Non-pigmented ciliary epithelial cell (primary cell): ENCODE results near the gene DUS1L.

Experiments
- DNase-seq: peaks from one replicate; pipeline ENCODE4 v3.0.0-alpha.2; 2010; ENCODE audit warnings: low read depth

DUS1L gene

DNA sequence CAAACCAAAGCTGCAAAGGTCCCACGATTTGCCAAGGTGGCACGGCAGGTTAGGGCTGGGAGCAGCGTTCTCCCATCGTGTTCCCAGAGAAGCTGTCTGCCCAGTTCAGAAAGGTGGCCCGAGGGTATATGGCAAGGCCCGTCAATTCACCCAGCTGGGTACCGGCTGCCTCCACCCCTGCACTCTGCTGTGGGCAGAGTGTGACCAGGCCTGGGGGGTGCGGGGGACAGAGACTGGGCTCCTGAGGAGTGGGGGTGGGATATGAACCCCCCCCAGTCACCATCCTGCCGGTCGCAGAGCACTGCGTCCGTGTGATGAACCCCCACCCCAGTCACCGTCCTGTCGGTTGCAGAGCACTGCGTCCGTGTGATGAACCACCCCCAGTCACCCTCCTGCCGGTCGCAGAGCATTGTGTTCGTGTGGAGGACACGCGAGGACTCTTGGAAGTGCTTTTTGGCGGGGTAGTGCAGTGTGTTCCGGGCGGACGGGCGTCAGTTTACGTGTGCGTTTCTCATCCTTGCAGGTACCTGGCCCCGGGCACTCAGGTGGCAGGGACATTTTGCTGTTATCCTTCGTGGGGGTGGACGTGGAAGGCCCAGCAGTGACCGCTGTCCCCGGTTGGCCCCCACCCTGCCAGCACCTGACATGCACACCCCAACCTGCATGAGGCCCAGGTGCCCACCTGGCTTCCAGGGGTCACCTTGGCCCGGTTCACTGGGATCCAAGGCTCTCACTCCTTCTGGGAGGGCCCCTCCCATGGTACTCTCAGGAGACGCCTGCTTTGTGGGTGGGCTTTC, 35.1 kb upstream of the DUS1L start:
- DNase-seq, result no peak

DNA sequence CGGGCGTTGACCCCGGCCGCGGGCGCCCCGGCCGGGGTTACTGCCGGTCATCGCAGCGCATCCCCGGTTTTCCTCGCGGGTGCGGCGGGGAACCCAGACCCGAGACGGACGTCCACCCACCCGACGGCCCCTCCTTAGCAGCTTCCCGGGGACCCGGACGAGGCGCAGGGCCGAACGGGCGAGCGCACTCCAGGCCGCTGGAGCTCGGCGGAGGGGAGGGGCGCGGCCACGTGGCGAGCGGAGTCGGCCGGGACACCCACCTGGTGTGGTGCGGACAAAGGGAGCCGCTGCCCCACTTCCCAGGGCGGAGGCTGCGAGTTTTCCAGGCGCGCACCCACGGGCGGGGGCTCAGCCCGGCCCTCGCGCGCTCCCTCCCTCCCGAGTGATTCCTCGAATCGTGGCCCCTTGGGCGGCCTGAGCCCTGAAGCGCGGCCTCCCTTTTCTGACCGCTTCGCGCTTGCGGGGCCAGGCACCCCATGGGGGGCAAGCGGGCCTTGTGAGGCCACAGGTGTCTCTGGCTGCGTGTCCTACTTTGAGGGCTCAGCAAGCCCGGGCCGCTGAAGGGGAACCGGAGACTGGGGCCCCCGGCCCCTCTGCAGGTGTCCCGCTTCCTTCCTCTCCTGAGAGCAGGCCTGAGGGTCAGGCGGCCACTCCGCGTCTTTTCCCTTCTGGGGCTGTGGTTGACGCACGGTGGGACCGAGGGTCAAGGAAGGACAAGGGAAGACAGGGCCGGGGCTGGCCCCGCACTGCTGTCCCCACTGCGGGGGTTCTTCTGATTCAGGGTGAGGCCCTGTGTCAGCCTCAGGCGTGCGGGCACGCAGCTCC, 33.5 kb upstream of the DUS1L start:
- DNase-seq, result no peak

DNA sequence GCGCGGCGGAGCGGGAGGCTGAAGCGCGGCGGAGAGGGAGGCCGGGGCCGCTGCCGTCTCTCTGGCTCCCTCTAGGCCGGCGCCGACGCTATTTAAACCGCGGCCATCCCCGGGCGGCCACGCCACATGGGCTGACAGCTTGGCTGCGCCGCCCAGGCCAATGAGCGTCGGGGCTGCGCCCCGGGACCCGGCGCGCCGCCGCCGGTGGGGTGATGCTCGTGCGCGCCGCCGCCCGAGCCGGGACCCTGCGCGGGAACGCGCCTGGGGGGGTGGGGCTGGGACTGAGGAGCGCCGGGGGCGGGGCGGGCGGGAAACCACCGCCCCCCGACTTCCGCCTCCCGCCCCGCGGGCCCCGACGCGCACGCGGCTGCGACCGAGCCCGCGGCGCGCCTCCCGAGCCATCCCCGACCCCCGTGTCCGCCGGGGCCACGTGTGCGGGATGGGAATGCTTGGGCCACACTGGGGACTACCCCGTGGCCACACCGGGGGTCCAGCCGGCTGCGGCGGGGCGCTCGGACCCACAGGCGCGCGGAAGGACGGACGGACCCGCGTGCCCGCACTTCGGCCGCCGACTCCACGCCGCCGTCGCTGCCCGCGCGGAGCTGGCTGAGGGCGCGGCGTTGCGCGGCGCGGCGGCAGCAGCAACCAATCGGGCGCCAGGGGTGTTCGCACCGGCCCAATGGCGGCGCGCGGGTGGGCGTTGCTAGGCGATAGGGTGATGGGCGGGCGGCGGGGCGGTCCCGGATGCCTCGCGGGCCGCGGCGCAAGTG, 32.8 kb upstream of the DUS1L start, which contains the start of gene FASN:
Gene FASN (minus strand): TSS at position 68 of the 770 bp plus-strand sequence. CDS start 1,791 bp downstream, outside the sequence.
- DNase-seq, result peak; percentile 53

DNA sequence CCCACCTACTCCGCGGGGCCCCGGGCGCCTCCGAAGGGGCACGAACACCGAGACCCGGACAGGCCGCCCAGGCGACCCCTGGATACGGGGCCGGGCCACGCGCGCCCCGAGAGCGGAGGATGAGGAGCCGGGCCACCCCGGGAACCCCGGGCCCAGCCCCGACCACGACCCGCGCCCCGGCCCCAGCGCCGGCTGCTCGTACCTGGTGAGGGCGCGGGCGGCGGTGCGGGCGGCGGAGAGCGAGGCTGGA, 32.2 kb upstream of the DUS1L start:
- no peak for DNase-seq

DNA sequence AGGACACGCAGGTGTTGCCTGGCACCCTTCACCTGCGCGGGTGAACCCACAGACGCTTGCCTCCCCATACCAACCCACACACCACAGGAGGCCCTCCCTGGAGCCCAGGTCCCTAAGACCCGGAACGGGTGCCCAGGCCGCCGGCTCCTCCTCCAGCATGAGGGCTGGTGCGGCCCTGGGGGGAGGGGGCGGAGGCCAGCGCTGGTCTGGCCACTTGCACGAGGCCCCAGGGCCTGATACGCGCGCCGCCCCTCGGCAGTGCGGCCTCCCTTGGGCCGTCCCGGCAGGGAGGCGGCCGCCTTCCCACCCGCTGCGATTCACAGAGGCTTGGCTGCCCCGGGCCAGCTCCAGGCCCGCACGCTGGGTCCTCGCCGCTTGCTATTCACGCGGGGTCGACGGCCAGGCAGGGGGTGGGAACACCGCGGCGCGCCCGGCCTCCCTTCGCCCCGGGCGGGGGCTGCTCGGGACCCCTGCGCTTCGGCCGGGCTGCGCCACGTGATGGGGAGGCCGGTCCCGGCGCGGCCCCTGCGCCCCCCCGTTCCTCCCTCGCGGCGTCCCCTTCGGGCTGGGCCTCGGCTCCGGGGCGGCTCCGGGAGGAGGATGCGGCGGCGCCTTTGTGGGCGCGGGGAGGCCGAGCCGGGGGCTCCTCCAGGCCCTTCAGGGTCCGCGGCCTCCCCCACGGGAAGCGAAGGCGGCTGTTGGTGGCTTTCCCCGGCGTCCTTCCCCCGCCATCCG, 31.7 kb upstream of the DUS1L start:
- DNase-seq, result no peak

DNA sequence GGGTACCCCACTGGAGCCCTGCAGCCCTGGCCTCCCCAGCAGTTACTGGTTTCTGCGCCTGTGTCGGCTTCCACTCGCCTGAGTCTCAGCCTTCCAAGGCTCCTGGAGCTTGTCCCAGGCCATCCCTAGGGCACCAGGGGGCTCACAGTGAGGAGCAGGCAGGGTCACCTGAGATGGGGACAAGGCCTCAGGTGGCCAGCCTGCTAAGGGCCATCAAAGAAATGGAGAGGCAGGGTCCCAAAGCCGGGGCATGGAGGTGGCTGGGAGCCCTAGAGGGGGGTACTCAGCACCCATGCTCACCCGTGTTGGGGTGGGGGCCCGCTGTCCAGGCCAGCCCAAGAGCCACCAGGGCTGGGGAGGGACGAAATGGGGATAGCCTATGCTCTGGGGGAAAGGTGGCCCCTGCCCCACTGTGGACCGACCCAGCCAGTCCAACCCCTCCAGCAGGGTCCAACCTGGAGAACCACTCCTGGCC, 31.1 kb upstream of the DUS1L start:
- DNase-seq, result no peak

DNA sequence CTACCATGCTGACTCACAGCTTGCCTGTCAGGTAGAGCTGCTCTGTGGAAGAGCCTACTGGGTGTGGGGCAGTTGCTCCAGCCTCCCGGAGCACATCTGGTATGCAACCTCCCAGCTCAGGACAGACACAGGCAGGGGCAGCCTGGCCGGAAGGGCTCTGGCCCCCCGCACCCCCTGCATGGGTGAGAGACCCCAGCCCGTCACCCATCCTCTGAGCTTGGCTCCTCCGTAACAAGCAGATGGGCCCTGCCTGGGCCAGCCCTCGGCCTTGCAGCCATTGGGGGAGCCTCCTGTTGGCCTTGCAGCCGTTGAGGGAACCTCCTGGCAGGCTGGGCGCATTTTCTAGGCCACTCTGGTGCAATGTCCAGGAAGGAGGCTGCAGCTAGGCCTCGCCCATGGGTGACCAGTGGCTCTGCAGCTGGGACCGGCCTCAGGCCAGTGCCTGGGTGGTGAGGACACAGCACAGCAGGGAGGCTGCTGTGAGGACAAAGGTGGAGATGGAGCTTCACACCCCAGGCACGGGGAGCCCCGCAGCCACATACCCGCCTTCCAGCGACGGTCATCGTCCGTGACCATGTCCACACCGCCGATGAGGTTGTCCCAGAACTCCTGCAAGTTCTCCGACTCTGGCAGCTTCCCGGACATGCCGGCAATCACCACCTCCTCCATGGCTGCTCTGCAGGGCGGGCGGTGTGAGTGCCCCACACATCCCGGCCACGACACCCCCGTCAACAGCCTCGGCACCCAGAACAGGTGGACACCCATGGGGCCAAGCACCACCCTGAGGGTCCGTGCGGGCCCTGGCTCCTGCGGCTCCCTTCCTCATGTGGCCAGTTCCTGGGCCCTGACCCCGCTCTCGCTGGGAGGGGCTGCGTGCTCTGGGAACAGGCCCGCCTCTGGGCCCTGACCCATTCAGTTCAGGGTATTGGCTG, 30.4 kb upstream of the DUS1L start:
- no peak for DNase-seq

DNA sequence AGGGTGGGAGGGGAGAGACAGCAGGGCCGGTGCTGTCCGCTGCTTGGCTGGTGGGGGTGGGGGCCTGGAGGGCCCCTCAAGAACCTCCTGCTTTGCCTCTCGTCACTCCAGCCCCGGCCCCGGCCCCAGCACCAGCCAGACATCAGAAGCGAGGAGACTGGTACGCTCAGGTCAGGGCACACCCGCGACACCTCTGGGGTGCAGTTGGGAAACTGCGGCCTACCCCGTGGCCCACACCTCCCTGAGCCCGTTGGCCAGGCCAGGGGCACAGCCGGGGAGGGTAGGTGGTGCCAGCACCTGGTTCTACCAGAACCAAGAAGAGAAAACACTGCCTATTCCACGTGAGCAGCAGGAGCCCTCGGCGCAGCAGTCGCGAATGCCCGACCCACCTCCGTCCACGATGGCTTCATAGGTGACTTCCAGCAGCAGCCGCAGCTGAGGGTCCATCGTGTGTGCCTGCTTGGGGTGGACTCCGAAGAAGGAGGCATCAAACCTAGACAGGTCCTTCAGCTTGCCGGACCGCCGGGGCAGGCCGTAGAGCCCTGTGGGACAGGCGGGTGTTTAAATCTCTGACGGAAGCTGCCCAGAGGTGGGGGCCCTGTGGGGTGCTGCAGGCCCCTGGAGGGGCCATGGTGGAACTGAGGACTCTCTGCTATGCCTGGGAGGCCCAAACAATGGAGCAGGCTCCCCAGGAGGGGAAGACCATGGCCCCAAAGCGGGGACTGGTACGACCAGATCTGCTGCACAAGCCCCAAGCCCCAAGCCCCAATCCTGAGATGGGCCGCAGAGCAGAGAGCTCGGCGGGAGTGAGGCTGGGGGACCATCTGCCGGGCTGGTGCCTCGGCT, 29.6 kb upstream of the DUS1L start:
- no peak for DNase-seq

DNA sequence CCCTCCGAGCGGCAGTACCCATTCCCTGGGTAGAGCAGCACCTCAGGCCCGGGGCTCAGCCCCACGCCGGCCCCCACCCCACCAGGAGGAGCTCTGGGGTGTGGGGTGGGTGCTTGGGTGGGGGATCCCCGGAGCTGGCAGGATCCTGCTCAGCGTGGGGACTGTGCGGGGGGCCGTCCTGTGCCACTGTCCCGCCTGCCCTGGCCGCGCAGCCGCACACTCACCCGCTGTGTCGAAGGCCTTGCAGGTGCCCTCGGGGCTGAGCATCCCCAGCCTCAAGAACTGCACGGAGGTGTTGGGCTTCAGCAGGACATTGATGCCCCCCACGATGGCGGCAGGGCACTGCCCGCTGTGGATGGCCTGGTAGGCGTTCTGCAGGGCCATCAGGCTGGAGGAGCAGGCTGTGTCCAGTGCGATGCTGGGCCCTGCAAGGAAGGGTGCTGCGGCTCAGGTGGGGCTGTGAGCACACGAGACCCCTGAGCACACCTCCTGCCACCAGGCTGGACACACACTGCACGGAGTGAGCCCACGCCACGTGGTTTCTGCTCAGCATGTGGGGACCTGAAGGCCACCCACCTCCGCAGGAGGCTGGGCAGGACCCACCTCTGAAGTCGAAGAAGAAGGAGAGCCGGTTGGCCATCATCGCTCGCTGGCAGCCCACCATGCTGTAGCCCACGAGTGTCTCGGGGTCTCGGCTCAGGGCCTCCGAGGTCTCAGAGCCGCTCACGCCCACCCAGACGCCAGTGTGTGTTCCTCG, 27.6 kb upstream of the DUS1L start:
- no peak for DNase-seq

DNA sequence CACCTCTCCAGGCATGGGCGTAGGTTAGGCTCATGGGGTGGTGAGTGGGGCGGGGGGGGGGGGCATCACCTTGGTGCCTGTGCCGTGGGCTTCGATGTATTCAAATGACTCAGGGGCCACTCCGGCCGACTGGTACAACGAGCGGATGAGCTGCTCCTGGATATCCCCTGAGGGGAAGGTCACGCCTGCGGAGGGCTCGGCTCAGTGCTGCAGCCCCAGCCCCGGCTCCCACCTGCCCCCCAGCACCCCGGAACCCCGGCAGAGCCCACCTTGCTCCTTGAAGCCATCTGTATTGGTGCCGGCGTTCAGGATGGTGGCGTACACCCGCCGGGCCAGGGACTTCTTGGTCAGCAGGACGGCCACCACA, 27.0 kb upstream of the DUS1L start:
- no peak for DNase-seq

DNA sequence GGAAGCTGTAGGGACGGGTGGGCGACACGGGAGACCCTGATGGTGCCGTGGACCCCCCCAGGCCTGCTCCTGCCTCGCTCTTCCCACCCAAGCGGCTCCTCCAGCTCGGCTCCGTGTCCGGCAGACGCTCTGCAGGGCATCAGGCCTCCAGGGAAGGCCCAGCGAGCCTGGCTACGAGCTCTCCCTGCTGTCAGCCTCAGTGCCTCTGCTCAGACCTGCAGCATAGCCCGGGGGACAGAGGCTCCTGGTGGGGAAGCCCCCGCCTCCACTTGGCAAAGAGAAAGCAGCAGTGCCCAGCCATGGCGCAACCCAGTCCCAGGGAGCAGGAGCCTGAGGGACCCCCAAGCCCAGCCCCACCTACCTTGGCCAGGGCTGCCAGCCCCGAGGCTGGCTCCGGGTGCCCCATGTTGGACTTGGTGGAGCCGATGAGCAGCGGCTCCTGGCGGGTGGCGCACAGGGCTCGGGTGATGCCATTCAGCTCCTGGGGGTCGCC, 26.5 kb upstream of the DUS1L start:
- DNase-seq, result no peak

DNA sequence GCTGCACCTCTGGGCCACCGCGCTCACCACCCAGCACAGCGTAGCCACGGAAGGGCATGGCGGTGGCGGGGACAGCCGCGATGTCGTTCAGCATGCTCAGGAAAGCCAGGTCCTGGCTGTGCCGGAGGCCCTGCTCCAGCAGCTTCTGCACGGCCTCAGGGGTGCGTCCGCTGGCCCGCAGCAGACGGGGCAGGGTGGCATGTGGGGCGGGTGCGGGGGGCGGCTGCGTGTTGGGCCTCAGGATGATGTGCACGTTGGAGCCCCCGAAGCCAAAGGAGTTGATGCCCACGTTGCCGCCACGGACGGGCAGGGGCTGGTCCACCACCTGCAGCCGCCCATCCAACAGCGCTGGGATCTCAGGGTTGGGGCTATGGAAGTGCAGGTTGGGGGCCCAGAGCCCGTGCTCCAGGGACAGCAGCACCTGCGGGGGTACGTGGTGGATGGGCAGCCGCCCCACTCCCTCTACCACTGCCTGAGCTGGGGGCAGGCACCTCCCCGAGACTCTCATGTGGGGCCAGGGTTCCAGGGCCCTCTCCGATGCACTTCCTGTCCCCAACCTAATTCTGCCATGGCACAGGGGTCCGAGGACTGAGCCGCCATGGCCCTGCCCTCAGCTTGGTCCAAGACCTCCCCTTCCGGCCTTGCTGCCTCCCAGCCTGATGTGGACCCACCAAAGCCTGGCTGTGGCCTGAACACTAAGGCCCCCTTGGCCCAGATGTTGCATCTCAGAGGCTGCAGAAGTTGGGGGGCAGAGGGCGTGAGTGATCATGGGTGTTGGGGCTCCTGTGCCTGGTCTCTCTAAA, 25.9 kb upstream of the DUS1L start:
- DNase-seq, result no peak

DNA sequence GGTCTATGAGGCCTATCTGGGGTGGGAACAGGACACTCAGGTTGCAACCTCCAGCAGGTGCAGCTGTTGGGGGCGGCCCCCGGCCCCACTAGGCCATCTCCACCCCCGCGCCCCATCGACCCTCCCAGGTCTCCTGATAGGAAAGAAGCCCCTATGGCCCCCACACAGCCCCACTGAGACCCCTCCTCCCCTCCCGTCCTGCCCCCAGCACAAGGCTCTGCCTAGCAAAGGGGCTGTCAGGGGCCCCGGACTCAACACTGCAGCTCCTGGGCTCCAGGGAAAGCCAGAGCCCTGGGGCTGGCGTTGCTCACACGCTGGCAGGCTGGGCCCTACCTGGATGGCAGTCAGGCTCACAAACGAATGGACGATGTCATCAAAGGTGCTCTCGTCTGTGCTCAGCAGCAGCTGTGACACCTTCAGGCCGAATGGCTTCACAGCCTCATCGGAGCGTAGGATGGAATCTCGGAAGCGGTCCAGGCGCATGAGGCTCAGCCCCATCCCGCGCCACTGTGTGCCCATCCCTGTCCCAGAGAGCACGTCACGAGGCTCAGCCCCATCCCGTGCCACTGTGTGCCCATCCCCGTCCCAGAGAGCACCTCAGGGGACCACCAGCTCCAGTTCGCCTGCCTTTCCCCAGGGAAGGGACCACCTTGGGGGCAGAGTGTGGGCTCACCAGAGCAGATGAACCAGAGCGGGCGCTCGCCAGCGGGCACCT, 25.1 kb upstream of the DUS1L start:
- DNase-seq, result no peak

DNA sequence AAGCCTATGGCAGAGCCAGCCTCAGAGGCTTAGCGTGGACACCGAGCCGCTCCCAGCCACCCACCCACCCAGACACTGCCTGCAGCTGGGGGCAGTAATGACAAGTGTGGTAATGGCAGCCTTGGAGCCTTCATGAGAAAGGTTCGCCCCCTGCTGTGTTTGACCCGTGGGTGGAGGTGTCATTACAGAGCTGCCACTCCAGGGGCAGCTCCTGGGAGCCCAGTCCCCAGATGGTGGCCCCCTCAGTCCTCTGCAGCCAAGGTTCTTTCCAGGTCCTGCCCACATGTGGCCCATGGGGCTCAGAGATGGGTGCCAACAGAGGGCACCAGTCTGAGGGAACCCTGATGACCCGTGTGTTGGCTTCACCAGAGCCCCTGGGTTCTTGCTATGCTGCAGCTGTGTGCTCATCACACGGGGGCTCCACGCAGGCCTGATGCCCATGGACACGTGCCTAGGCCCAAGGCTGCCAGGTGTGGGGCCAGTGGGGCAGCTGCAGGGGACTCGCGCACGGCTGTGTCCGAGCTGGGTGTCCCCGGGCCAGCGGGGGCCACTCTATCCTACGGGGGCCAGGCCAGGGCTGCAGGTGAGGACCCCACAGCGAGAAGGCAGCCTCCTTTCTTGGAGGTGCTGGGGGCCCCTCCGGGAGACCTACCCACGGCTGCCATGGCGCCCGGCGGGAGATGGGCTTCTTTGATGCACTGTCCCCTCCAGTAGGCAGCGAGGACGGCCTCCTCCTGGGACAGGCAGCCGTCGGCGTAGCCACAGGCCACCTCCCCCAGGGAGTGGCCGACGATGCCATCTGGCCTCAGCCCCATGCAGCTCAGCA, 24.3 kb upstream of the DUS1L start:
- no peak for DNase-seq

DNA sequence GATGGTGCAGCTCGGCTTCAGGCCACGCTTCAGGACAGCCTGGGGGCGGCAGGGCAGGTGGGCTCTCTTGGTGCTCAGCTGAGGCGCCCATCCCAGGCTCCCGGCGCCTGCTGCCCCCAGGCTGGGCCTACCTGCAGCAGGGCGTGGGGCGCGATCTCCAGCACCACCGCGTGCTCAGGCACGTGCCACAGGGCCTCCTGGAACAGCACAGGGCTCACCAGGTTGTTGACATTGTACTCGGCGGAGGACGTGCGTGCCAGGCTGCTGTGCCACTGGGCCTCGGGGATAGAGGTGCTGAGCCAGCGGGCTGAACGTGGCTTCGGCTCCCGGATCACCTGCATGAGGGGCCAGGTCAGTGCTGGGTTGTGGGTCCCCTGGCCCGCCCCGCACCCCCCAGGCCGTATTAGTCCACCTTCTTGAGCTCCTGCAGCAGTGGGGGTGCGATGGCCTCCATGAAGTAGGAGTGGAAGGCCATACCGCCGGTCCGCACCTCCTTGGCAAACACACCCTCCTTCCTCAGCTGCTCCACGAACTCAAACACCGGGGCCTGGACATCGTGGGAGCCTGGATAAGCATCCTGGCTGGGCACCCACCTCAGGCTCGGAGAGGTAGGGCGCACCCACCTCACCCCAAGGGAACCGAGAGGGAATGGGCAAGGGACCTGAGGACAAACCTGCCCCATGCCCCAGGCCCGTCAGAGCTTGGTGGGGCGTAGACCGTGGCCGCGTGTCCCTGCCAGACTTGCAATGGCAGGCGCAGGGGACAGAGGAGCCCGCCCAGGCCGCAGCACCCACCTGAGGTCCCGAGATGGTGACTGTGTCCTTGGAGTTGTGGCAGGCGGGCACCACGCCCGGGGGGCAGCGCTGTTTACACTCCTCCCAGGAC, 23.5 kb upstream of the DUS1L start:
- no peak for DNase-seq
